ENCODE measurements around the gene SNRPD3. TPM values are rescaled to one million over a fixed set of nuclear protein-coding genes. Genes with fewer than 3 reads are reported as not detected.

The SNRPD3 gene
- total and polyA plus RNA-seq, 12 donors, result 55.7 to 223 (median 87.8) TPM

GRCh38 chr22:24535348-24535747 is 20.5 kb upstream of the SNRPD3 start:
- Histone ChIP-seq H3K27me3 (no peaks in the 10 kb centered on the region), H3K4me1 (replicated peaks in 1 of 2) (no peaks in the 10 kb centered on the region), H3K9me3 (replicated peaks in 1 of 3) (no peaks in the 10 kb centered on the region), H3K4me3 (no peak overlapping the region), H3K36me3 (replicated peaks in 1 of 2) (peaks cover 0 to 10% of the 10 kb centered on the region in 2 donors), H3K27ac (no peak overlapping the region)
- 93 to 100% (median 97%) methylated on average over 4 of the region's 4 CpGs for WGBS, 4 donors
- DNase-seq, result no peak
- intact Hi-C loops (cut with DNase I), result no loop called here
- no peak for TF ChIP-seq POLR2A (IDR thresholded peaks at IDR 0.05)
- TF ChIP-seq CTCF (IDR thresholded peaks at IDR 0.05), result no peak

- H3K27ac ChIP-seq, result no peak overlapping the region
Measured at GRCh38 chr22:24536089-24536488, 19.7 kb upstream of the SNRPD3 start.

DNA sequence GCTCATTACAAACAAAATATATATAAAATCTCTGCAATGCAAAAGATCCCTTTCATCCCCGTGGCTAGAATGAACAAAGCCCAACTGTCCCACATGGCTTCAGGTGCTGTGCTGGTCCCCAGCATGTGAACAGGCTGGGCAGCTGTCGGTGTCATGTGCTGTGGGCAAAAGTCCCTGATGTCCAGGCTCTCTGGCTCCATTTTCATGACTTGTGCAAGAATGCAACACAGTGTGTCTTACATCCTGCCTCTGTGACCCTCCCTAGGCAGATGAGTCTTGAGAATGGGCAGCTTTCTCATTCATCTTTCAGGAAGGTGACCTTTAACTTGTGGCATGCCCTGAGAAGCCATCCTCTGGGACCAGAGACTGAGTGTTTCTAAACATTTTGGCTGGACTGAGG is 15.3 kb upstream of the SNRPD3 start:
- TF ChIP-seq POLR2A (IDR thresholded peaks at IDR 0.05) (no peak), CTCF (IDR thresholded peaks at IDR 0.05) (no peak)
- Histone ChIP-seq H3K4me1 (replicated peaks in 1 of 2) (peaks cover 6 to 11% of the 10 kb centered on the region in 2 donors), H3K9me3 (replicated peaks in 1 of 3) (no peaks in the 10 kb centered on the region), H3K36me3 (replicated peaks in 1 of 2) (peaks cover 0 to 51% of the 10 kb centered on the region in 2 donors), H3K4me3 (no peak overlapping the region), H3K27me3 (no peaks in the 10 kb centered on the region), H3K27ac (no peak overlapping the region)
- DNase-seq, result no peak
- 93 to 95% (median 95%) methylated on average over 2 of the region's 2 CpGs; no CpG with 5 or more reads in 1 of the 4 donors for WGBS, 4 donors
- intact Hi-C loops (cut with DNase I), result no loop called here

More at GRCh38 chr22:24536089-24536488, 19.7 kb upstream of the SNRPD3 start:
- no peak for DNase-seq
- Histone ChIP-seq H3K4me3 (no peak overlapping the region), H3K9me3 (replicated peaks in 1 of 3) (no peaks in the 10 kb centered on the region), H3K27me3 (no peaks in the 10 kb centered on the region), H3K4me1 (replicated peaks in 1 of 2) (no peaks in the 10 kb centered on the region), H3K36me3 (replicated peaks in 1 of 2) (peaks cover 0 to 17% of the 10 kb centered on the region in 2 donors)
- intact Hi-C loops (cut with DNase I), result no loop called here
- 77 to 97% (median 94%) methylated on average over 2 to 3 of the region's 3 CpGs for WGBS, 4 donors
- TF ChIP-seq POLR2A (IDR thresholded peaks at IDR 0.05) (no peak), CTCF (IDR thresholded peaks at IDR 0.05) (no peak)

DNA sequence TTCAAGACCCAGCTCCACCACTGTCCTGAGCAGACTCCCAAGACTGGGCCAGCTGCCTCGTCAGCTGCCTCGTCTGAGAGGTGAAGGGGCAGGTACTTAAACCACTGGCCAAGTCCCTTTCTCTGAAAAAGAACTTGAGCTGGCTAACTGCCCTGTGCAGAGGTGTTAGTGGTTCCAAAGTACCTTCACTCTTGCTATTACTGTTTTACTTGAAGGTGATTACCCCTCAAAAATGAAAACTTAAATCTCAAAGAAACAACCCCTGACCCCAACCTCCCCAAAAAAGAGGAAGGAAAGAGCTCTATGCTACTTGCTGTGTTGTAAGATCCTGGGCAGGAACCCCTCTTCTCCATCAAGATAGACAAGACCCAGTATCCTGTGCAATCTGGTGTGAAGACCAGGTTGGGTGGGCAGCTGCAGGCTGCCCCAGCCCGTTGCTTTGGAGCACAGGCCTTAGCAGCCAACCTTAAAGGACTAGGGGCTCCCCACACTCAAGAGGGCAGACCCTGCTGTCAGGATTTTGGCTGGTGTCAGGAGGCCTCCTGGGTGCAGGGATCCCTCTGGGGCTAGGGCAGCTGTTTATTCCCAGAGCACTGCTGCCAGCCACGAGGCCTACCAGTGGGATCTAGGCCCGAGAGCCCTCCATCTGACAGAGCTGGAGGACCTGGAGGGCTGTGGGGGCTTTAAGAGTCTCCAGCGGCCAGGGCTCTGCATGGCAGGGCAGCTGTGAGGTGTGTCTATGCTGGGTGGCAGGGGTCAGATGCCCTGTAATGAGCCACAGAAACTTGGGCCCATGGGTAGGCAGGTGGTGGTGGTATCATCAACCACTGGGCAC is 13.9 kb upstream of the SNRPD3 start:
- no peak for TF ChIP-seq CTCF (IDR thresholded peaks at IDR 0.05)
- no peak for TF ChIP-seq POLR2A (IDR thresholded peaks at IDR 0.05)
- H3K4me1 ChIP-seq (replicated peaks in 1 of 2), result peaks cover 6 to 12% of the 10 kb centered on the region in 2 donors
- H3K9me3 ChIP-seq (replicated peaks in 1 of 3), result no peaks in the 10 kb centered on the region
- no peak for DNase-seq
- H3K27me3 ChIP-seq, result no peaks in the 10 kb centered on the region
- H3K4me3 ChIP-seq, result no peak overlapping the region
- no peak overlapping the region for H3K27ac ChIP-seq
- intact Hi-C loops (cut with DNase I), result no loop called here
- H3K36me3 ChIP-seq (replicated peaks in 1 of 2), result peaks cover 0 to 60% of the 10 kb centered on the region in 2 donors
- WGBS, 4 donors, result 70 to 84% (median 82%) methylated on average over 3 to 6 of the region's 6 CpGs
